Natural killer cell (primary cell): ENCODE measurements around the gene ALOX12B. TPM values are rescaled to one million over a fixed set of nuclear protein-coding genes. Genes with fewer than 3 reads are reported as not detected.
"Not testable (repeated sequence)": the region's sequence is repeated elsewhere in the genome, so short reads cannot be mapped to it uniquely, and the experiment has no call there.

Experiments
- ATAC-seq, 3 donors: fragments of 150-1000 bp in 2 of 3; fragments of 200-7000 bp in 1 of 3; cut with Tn5 transposase; 1 replicate in 1 of 3; 2 replicates in 2 of 3; pipeline ENCODE4 v1.10.0; 2021; ENCODE audit warnings: mild to moderate bottlenecking in 2 of 3, moderate library complexity in 2 of 3
- DNase-seq, 2 donors: peaks; one replicate each; pipeline versions ENCODE4 v3.0.0 to v3.0.0-alpha.2; 2013 to 2021; ENCODE audit warnings: mixed read lengths in 1 of 2
- H3K27ac ChIP-seq: one replicate; pipeline ENCODE4 v1.5.1; 2013; ENCODE audit warnings: mild to moderate bottlenecking, low read length
- H3K27me3 ChIP-seq: one replicate; pipeline ENCODE4 v1.6.1; 2013; ENCODE audit warnings: low read length; ENCODE audit not compliant: control insufficient read depth, insufficient read depth
- H3K36me3 ChIP-seq: one replicate; pipeline ENCODE4 v1.6.1; 2013; ENCODE audit warnings: low read length; ENCODE audit not compliant: control insufficient read depth, insufficient read depth
- H3K4me1 ChIP-seq: one replicate; pipeline ENCODE4 v1.6.1; 2013; ENCODE audit warnings: low read length; ENCODE audit not compliant: control insufficient read depth, insufficient read depth
- H3K4me3 ChIP-seq: one replicate; pipeline ENCODE4 v1.5.1; 2013; ENCODE audit warnings: low read length
- H3K9me3 ChIP-seq: one replicate; pipeline ENCODE4 v1.6.1; 2013; ENCODE audit warnings: low read length; ENCODE audit not compliant: control insufficient read depth, insufficient read depth
- H3K27ac Mint-ChIP-seq, 2 donors: one replicate each; pipeline ENCODE4 v1.8.0; 2022; ENCODE audit warnings: mild to moderate bottlenecking in 2 of 2, mixed read lengths in 2 of 2, moderate library complexity in 1 of 2
- H3K27me3 Mint-ChIP-seq, 2 donors: one replicate each; pipeline ENCODE4 v1.8.0; 2022; ENCODE audit warnings: low read depth in 2 of 2, mixed read lengths in 2 of 2
- H3K36me3 Mint-ChIP-seq: one replicate; pipeline ENCODE4 v1.8.0; 2022; ENCODE audit warnings: mixed read lengths
- H3K4me1 Mint-ChIP-seq, 2 donors: one replicate each; pipeline ENCODE4 v1.8.0; 2022; ENCODE audit warnings: mixed read lengths in 2 of 2
- H3K4me3 Mint-ChIP-seq: one replicate; pipeline ENCODE4 v1.8.0; 2022; ENCODE audit warnings: mild to moderate bottlenecking, moderate library complexity, mixed read lengths
- H3K9me3 Mint-ChIP-seq, 2 donors: one replicate each; pipeline ENCODE4 v1.8.0; 2022; ENCODE audit warnings: mixed read lengths in 2 of 2
- CTCF ChIP-seq: fragments of 200-600 bp; IDR thresholded peaks from one replicate; pipeline ENCODE4 v1.8.0; 2022; ENCODE audit warnings: antibody characterized with exemption
- WGBS: methylation state at CpG from one replicate; pipeline ENCODE4 v1.1.7; 2013; ENCODE audit warnings: missing lambda C conversion rate; ENCODE audit not compliant: insufficient coverage; 5-methylcytosine and 5-hydroxymethylcytosine counted together
- intact Hi-C: fragments of 100-400 bp; cut with micrococcal nuclease; formaldehyde crosslinking; loops from one replicate; pipeline ENCODE4 v1.14.2; 2022
- total RNA-seq, 4 donors: library from RNA; stranded (reverse); fragments of 120-200 nt in 1 of 4; gene quantifications; one replicate each; pipeline versions ENCODE4 v1.2.3 to v1.2.4, GENCODE V29; 2013 to 2022

Gene ALOX12B
- total RNA-seq, 3 donors from 2014 or later (not counting 1 experiment from before 2014, with no cell fraction given): 0.29 to 0.58 (median 0.56) TPM

DNA sequence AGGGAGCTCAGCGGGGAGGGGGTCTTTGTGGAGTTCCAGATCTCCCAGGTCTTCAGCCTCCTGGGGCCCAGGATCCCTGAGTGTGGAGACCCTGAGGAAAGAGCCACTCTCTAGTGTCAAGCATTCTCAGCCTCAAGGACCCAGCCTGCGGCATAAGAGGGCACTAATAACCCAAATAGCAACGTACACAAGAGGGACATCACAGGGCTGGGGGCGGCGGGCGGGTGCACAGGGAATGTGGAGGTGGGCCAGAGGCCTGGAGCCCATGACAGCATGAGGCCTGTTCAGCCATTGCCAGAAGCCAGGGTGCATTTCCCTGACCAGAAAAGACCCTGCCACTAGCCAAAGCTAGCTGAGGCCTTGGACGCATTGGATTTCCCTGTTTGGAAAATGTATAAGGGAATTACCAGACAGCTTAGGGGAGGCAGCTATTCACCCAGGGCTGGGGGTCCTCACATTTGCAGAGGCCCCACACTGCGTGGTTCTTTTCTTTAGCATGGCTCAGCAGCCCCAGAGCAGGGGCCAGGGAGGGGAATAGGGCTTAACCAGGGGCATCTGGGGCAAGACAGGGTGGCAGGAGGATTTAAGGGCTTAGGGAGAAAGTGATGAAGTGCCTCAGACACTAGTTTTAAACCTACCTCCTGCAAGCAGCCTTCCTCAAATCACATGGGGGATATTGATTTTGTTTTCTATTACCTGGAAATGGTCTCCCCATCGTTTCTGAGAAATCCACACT, 62.2 kb downstream of the ALOX12B start:
- intact Hi-C loops: no loop called here
- H3K27me3 Mint-ChIP-seq: peaks cover 26% of the 10 kb centered on the region in 2 donors
- H3K36me3 ChIP-seq: no peaks in the 10 kb centered on the region
- no peak overlapping the region for H3K4me3 ChIP-seq
- H3K4me1 Mint-ChIP-seq: no peaks in the 10 kb centered on the region
- ATAC-seq (no peak), DNase-seq (no peak)
- WGBS: 88% methylated on average over 9 of the region's 9 CpGs
- H3K27me3 ChIP-seq: no peaks in the 10 kb centered on the region
- H3K9me3 Mint-ChIP-seq: no peaks in the 10 kb centered on the region
- no peak overlapping the region for H3K27ac ChIP-seq
- no peak for TF ChIP-seq CTCF
- H3K36me3 Mint-ChIP-seq: no peaks in the 10 kb centered on the region
- peaks cover 7% of the 10 kb centered on the region for H3K4me1 ChIP-seq
- no peak overlapping the region for H3K27ac Mint-ChIP-seq
- H3K4me3 Mint-ChIP-seq: no peak overlapping the region
- no peaks in the 10 kb centered on the region for H3K9me3 ChIP-seq

DNA sequence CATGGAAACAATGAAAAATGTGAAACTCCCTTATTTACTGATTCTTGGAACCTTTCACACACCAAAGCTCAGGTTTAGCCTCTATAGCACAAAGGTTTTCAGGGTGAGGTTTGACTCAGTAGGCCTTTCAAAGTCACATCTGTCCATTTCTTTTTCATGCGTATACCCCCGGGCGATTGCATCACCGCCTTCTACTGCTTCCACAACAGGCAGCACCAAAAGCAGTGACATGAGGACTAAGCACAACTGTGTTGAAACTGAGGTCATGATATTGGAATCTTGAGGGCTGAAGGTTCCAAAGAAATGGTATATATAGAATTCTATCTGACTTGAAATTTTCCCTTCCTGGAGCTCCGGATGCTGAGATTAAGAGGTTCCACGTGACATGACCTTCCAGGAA, 63.4 kb downstream of the ALOX12B start:
- not testable (repeated sequence) for H3K4me3 Mint-ChIP-seq

More for the DNA sequence above, 63.4 kb downstream of the ALOX12B start:
- intact Hi-C loops, H3K4me3 ChIP-seq, ATAC-seq, H3K9me3 Mint-ChIP-seq, H3K27ac ChIP-seq, H3K36me3 Mint-ChIP-seq, DNase-seq, H3K27me3 ChIP-seq, H3K4me1 Mint-ChIP-seq, H3K27ac Mint-ChIP-seq, H3K36me3 ChIP-seq, H3K9me3 ChIP-seq: not testable (repeated sequence)
- WGBS: 96% methylated on average over 6 of the region's 6 CpGs
- peaks cover 23 to 31% of the 10 kb centered on the region in 2 donors for H3K27me3 Mint-ChIP-seq
- H3K4me1 ChIP-seq: peaks cover 12% of the 10 kb centered on the region

Other genes starting within 250 kb of the ALOX12B start
- gene TMEM88, start 232.7 kb downstream of the ALOX12B start, total RNA-seq: 10 to 100 TPM; 12.7 to 45.5 (median 27.6) TPM
- 10 to 100 TPM; 35.9 to 40.3 (median 37.3) TPM for gene NAA38, start 230.2 kb downstream of the ALOX12B start, total RNA-seq
- gene CYB5D1, start 229.7 kb downstream of the ALOX12B start, total RNA-seq: 10 to 100 TPM; 11.0 to 18.3 (median 11.5) TPM
- gene CHD3, start 198.9 kb downstream of the ALOX12B start, total RNA-seq: 100 to 1,000 TPM; 215 to 275 (median 218) TPM
- 1 to 10 TPM; 3.6 to 5.9 (median 4.7) TPM for gene RNF227, start 171.4 kb downstream of the ALOX12B start, total RNA-seq
- gene KCNAB3, start 157.9 kb downstream of the ALOX12B start, total RNA-seq: 10 to 100 TPM in 1 of 3 donors, 1 to 10 TPM in 2; 7.9 to 11.7 (median 9.3) TPM
- gene TRAPPC1, start 155.8 kb downstream of the ALOX12B start, total RNA-seq: 100 to 1,000 TPM; 122 to 144 (median 135) TPM
- gene CNTROB, start 155.5 kb downstream of the ALOX12B start, total RNA-seq: 10 to 100 TPM; 36.3 to 49.8 (median 45.2) TPM
- gene GUCY2D, start 85.1 kb downstream of the ALOX12B start, total RNA-seq: not detected
- not detected for gene ALOX15B, start 48.7 kb downstream of the ALOX12B start, total RNA-seq
- not detected for gene ALOXE3, start 30.8 kb upstream of the ALOX12B start, total RNA-seq
- gene HES7, start 36.4 kb upstream of the ALOX12B start, total RNA-seq: under 1 TPM; 0.50 to 0.77 (median 0.61) TPM
- 1,000 to 10,000 TPM in 1 of 3 donors, 100 to 1,000 TPM in 2; 636 to 1,422 (median 923) TPM for gene PER1, start 64.7 kb upstream of the ALOX12B start, total RNA-seq
- gene VAMP2, start 75.2 kb upstream of the ALOX12B start, total RNA-seq: 100 to 1,000 TPM; 191 to 315 (median 234) TPM
- 100 to 1,000 TPM in 1 of 3 donors, 10 to 100 TPM in 2; 48.9 to 101 (median 96.1) TPM for gene TMEM107, start 88.7 kb upstream of the ALOX12B start, total RNA-seq
- gene BORCS6, start 102.5 kb upstream of the ALOX12B start, total RNA-seq: 10 to 100 TPM; 10.2 to 15.6 (median 11.6) TPM
- gene AURKB, start 122.9 kb upstream of the ALOX12B start, total RNA-seq: 1 to 10 TPM; 2.1 to 4.8 (median 4.1) TPM
- gene CTC1, start 160.3 kb upstream of the ALOX12B start, total RNA-seq: 100 to 1,000 TPM; 192 to 251 (median 237) TPM
- gene PFAS, start 161.6 kb upstream of the ALOX12B start, total RNA-seq: 10 to 100 TPM; 23.6 to 30.0 (median 24.0) TPM
- 10 to 100 TPM; 34.4 to 51.5 (median 44.6) TPM for gene RANGRF, start 201.0 kb upstream of the ALOX12B start, total RNA-seq
- gene SLC25A35, start 207.7 kb upstream of the ALOX12B start, total RNA-seq: 10 to 100 TPM; 10.7 to 17.5 (median 16.8) TPM
- gene ARHGEF15, start 222.5 kb upstream of the ALOX12B start, total RNA-seq: not detected